Peyer's patch (tissue), 4 donors: Measurements from ENCODE around the gene PTPN6. TPM values are rescaled to one million over a fixed set of nuclear protein-coding genes. Genes with fewer than 3 reads are reported as not detected.

Experiments
- DNase-seq, 3 donors: peaks; one replicate each; pipeline ENCODE4 v3.0.0-alpha.2; 2017 to 2019
- H3K27ac ChIP-seq, 4 donors: fragments of 200-600 bp; sonication (generic); one replicate each; pipeline ENCODE4 v1.5.1; 2016 to 2019
- H3K27me3 ChIP-seq, 2 donors: fragments of 200-600 bp; sonication (generic); one replicate each; pipeline ENCODE4 v1.5.1; 2019
- H3K36me3 ChIP-seq, 3 donors: fragments of 200-600 bp; sonication (generic); one replicate each; pipeline ENCODE4 v1.5.1; 2016 to 2019
- H3K4me1 ChIP-seq, 4 donors: fragments of 200-600 bp; sonication (generic); one replicate each; pipeline ENCODE4 v1.5.1; 2016 to 2019
- H3K4me3 ChIP-seq, 4 donors: fragments of 200-600 bp; sonication (generic); 1 replicate in 3 of 4; 2 replicates in 1 of 4; pipeline ENCODE4 v1.5.1; 2016 to 2019; ENCODE audit warnings: mild to moderate bottlenecking in 1 of 4
- H3K9me3 ChIP-seq, 4 donors: fragments of 200-600 bp; sonication (generic); one replicate each; pipeline ENCODE4 v1.5.1; 2016 to 2019; ENCODE audit warnings: mild to moderate bottlenecking in 1 of 4
- CTCF ChIP-seq, 6 experiments: fragments of 450-650 bp in 4 of 6; fragments of 200-600 bp in 2 of 6; sonication (generic) in 1 of 6; IDR thresholded peaks; one replicate each; pipeline ENCODE4 v1.5.1; 2017 to 2019; ENCODE audit warnings: antibody characterized with exemption in 6 of 6, mild to moderate bottlenecking in 3 of 6, moderate library complexity in 1 of 6
- POLR2A ChIP-seq, 2 donors: fragments of 450-650 bp; IDR thresholded peaks; one replicate each; pipeline ENCODE4 v1.5.1; 2017; ENCODE audit warnings: antibody characterized with exemption in 2 of 2, mild to moderate bottlenecking in 2 of 2, moderate library complexity in 2 of 2
- total RNA-seq, 4 donors: library from RNA; depleted of rRNA; stranded (reverse); fragments of >200 nt; gene quantifications; one replicate each; pipeline ENCODE4 v1.1.0, GENCODE V29; 2016

PTPN6 gene
- total RNA-seq, 4 donors from 2014 or later = 41.6 to 183 (median 44.4) TPM

- Histone ChIP-seq H3K27me3 (no peaks in the 10 kb centered on the region), H3K9me3 (no peaks in the 10 kb centered on the region), H3K4me3 (no peak overlapping the region), H3K36me3 (peaks cover 0 to 6% (median 0%) of the 10 kb centered on the region in 3 donors), H3K4me1 (peaks cover 0 to 28% (median 0%) of the 10 kb centered on the region in 4 donors), H3K27ac (no peak overlapping the region)
- peak in 1 of 3 donors; percentile 65 for DNase-seq
- TF ChIP-seq POLR2A (IDR thresholded peaks at IDR 0.05) = no peak
- no peak for TF ChIP-seq CTCF (IDR thresholded peaks at IDR 0.05)
These were observed 44.9 kb downstream of the PTPN6 start for GRCh38 chr12:6996040-6996441.

GRCh38 chr12:6998715-6999451 is 47.7 kb downstream of the PTPN6 start:
- Histone ChIP-seq H3K9me3 (no peaks in the 10 kb centered on the region), H3K27ac (peak overlapping the region in 3 of 4 donors; percentile 1 to 69 (median 66)), H3K4me3 (no peak overlapping the region), H3K4me1 (peaks cover 0 to 28% (median 0%) of the 10 kb centered on the region in 4 donors), H3K36me3 (peaks cover 0 to 11% (median 0%) of the 10 kb centered on the region in 3 donors), H3K27me3 (no peaks in the 10 kb centered on the region)
- DNase-seq = peak in 1 of 3 donors; percentile 69
- TF ChIP-seq POLR2A (IDR thresholded peaks at IDR 0.05) (no peak), CTCF (IDR thresholded peaks at IDR 0.05) (peak in 1 of 6 experiments; percentile 20)

GRCh38 chr12:7001921-7002591 is 50.9 kb downstream of the PTPN6 start:
- H3K4me3 ChIP-seq = no peak overlapping the region
- H3K9me3 ChIP-seq = no peaks in the 10 kb centered on the region
- H3K36me3 ChIP-seq = peaks cover 0 to 11% (median 0%) of the 10 kb centered on the region in 3 donors
- no peak for DNase-seq
- no peak for TF ChIP-seq CTCF (IDR thresholded peaks at IDR 0.05)
- no peak overlapping the region for H3K27ac ChIP-seq
- peaks cover 0 to 28% (median 0%) of the 10 kb centered on the region in 4 donors for H3K4me1 ChIP-seq
- no peaks in the 10 kb centered on the region for H3K27me3 ChIP-seq

GRCh38 chr12:7004287-7004803 is 53.2 kb downstream of the PTPN6 start:
- Histone ChIP-seq H3K36me3 (peaks cover 0 to 5% (median 0%) of the 10 kb centered on the region in 3 donors), H3K4me3 (no peak overlapping the region)
- no peak for DNase-seq

GRCh38 chr12:7004840-7005239 is 53.7 kb downstream of the PTPN6 start:
- Histone ChIP-seq H3K27me3 (no peaks in the 10 kb centered on the region), H3K36me3 (peaks cover 0 to 5% (median 0%) of the 10 kb centered on the region in 3 donors), H3K4me3 (no peak overlapping the region), H3K9me3 (no peaks in the 10 kb centered on the region), H3K4me1 (peaks cover 0 to 9% (median 0%) of the 10 kb centered on the region in 4 donors), H3K27ac (peak overlapping the region in 1 of 4 donors; percentile 4)
- DNase-seq = no peak
- TF ChIP-seq CTCF (IDR thresholded peaks at IDR 0.05) (no peak), POLR2A (IDR thresholded peaks at IDR 0.05) (no peak)

More at GRCh38 chr12:7004287-7004803, 53.2 kb downstream of the PTPN6 start:
- Histone ChIP-seq H3K9me3 (no peaks in the 10 kb centered on the region), H3K27me3 (no peaks in the 10 kb centered on the region), H3K4me1 (peaks cover 0 to 14% (median 0%) of the 10 kb centered on the region in 4 donors), H3K27ac (peak overlapping the region in 1 of 4 donors; percentile 4)
- no peak for TF ChIP-seq POLR2A (IDR thresholded peaks at IDR 0.05)
- no peak for TF ChIP-seq CTCF (IDR thresholded peaks at IDR 0.05)
